T-helper 1 cell (primary cell): ENCODE results near the gene DYRK1A.
"Not testable (repeated sequence)": the region's sequence is repeated elsewhere in the genome, so short reads cannot be mapped to it uniquely, and the experiment has no call there.

ENCODE experiments used
- DNase-seq, 5 donors: peaks; one replicate each; pipeline ENCODE4 v3.0.0-alpha.2; 2012 to 2020

DYRK1A gene

GRCh38 chr21:37528150-37528937, 161.8 kb downstream of the DYRK1A start:
- no peak for DNase-seq

- no peak for DNase-seq
Measured at GRCh38 chr21:37529649-37530048, 163.1 kb downstream of the DYRK1A start.

GRCh38 chr21:37530901-37531351, 164.4 kb downstream of the DYRK1A start:
- DNase-seq: no peak

GRCh38 chr21:37531431-37531932, 164.9 kb downstream of the DYRK1A start:
- DNase-seq: no peak

GRCh38 chr21:37532868-37533780, 166.6 kb downstream of the DYRK1A start:
- DNase-seq: peak in 1 of 5 donors; percentile 10

- no peak for DNase-seq
Measured at GRCh38 chr21:37534431-37534830, 167.9 kb downstream of the DYRK1A start.

- DNase-seq: no peak
Measured at GRCh38 chr21:37535130-37535529, 168.6 kb downstream of the DYRK1A start.

GRCh38 chr21:37535672-37536071, 169.1 kb downstream of the DYRK1A start:
- DNase-seq: no peak

GRCh38 chr21:37536616-37537278, 170.2 kb downstream of the DYRK1A start:
- DNase-seq: no peak

- no peak for DNase-seq
Measured at GRCh38 chr21:37537391-37537996, 170.9 kb downstream of the DYRK1A start.

- no peak for DNase-seq
Measured at GRCh38 chr21:37538971-37539590, 172.5 kb downstream of the DYRK1A start.

- DNase-seq: not testable (repeated sequence)
Measured at GRCh38 chr21:37541128-37541527, 174.6 kb downstream of the DYRK1A start.

- DNase-seq: no peak
Measured at GRCh38 chr21:37542512-37542911, 175.9 kb downstream of the DYRK1A start.

GRCh38 chr21:37546299-37546908, 179.8 kb downstream of the DYRK1A start:
- DNase-seq: no peak

GRCh38 chr21:37546949-37547614, 180.5 kb downstream of the DYRK1A start:
- DNase-seq: no peak

- DNase-seq: no peak
Measured at GRCh38 chr21:37547615-37548200, 181.1 kb downstream of the DYRK1A start.

- no peak for DNase-seq
Measured at GRCh38 chr21:37548521-37548981, 182.0 kb downstream of the DYRK1A start.

GRCh38 chr21:37549730-37550129, 183.2 kb downstream of the DYRK1A start:
- not testable (repeated sequence) for DNase-seq

- no peak for DNase-seq
Measured at GRCh38 chr21:37550157-37550556, 183.6 kb downstream of the DYRK1A start.

- no peak for DNase-seq
Measured at GRCh38 chr21:37550618-37551330, 184.2 kb downstream of the DYRK1A start.
